Ecto neural progenitor cell (in vitro differentiated cells): ENCODE results near the gene MECR.
"Not testable (repeated sequence)": the region's sequence is repeated elsewhere in the genome, so short reads cannot be mapped to it uniquely, and the experiment has no call there.

ENCODE experiments used
- DNase-seq: peaks from one replicate; pipeline ENCODE4 v3.0.0-alpha.2; 2018; ENCODE audit warnings: low spot score

The MECR gene

DNA sequence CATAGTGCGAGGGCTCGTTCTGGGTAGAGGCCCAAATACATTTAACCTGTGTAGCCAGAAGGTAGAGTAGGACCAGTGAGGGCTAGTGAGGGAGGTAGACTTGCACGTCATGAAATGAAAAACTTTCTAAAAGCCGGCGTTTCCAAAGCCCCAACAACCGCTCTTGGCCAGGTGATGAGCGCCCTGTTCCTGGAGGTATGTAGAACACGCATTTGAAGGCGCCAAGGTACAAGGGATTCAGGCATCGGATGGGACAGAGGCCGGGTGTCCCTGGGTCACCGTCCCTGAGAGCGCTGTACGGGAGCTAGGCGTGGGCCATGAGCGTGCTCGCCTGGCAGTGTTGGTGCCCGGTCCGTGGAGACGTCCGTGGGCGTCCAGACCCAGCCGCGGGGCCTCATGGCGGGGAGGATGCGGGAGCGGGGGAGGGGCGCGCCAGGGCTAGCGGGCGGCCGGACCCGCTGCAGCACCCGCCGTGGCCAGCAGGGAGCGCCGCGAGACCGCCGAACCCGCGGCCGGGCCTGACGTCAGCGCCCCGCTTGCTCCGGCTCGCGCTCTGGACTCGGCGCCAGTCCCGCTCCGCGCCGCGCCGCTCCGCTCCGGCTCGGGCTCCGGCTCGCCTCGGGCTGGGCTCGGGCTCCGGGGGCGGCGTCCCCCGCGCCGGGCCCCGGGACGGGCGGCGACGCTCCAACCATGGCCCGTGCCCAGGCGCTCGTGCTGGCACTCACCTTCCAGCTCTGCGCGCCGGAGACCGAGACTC, 5.4 kb upstream of the MECR start, which contains the start of gene PTPRU:
Gene PTPRU (plus strand): TSS at position 568 of the 757 bp plus-strand sequence. CDS start 123 bp downstream, at position 691.
- DNase-seq: peak; percentile 93

DNA sequence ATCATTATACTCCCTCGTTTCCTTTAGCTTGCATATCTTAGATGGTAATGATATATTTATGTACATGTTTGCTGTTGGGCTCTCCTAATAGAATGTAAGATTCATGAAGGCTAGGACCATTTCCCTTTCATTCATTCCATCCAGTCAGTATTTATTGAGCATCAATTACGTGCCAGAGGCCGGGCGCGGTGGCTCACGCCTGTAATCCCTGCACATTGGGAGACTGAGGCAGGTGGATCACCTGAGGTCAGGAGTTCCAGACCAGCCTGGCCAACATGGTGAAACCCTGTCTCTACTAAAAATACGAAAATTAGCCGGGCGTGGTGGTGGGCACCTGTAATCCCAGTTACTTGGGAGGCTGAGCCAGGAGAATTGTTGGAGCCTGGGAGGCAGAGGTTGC, 4.1 kb upstream of the MECR start:
- not testable (repeated sequence) for DNase-seq

DNA sequence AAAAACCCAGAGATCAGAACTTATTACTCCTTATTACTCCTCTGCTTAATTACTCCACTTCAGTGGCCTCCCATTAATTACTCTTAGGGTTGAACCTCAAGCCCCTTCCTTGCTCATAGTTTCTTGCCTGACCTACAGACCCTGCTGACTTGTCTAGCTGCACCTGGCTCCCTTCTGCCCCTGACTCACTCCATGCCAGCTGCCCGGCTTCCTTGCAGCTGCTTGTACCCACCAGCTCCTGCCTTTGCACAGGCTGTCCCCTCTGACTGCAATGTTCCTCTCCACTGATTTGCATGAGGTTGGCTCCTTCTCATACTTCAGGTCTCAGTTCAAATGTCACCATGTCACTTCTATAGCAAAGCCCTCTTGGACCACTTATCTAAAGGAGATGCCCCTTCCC, 3.7 kb upstream of the MECR start:
- DNase-seq: no peak

DNA sequence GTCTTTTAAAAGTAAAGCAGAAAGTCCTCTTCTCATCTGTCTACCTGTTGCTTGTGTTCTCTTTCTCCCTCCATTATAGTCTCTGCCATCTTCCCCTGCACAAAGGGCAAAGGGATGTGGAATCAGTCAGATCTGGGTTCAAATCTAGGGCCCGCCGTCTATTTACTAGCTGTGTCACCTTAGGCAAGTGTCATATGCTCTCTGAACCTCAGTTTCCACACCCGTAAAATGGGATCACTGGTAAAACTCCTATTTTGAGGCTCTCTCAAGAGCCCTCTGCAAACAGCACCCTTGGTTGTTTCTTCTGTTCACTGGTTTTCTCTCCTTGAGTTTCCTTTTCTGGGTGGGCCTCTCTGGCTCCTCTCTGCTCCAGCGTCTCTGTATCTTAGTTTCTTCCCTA, 3.0 kb upstream of the MECR start:
- no peak for DNase-seq

DNA sequence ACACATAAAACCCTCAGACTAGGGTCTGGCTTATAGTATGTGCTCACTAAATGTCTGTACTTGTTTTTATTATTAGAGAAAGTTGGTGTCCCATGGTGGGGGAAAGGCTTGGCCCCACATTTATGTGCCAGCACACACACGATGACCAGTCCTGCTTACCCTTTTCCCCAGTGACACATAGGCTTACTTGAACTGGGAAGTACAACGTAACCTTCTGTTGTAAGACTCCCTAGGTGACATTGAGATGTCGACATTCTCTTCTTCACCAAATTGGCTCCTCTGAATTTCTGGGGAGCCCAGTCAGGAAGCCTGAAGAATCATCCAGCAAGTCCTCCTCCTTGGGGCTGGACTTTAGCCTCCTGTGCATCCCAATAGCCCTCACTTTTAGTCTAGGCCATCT, 1.7 kb upstream of the MECR start:
- DNase-seq: no peak

DNA sequence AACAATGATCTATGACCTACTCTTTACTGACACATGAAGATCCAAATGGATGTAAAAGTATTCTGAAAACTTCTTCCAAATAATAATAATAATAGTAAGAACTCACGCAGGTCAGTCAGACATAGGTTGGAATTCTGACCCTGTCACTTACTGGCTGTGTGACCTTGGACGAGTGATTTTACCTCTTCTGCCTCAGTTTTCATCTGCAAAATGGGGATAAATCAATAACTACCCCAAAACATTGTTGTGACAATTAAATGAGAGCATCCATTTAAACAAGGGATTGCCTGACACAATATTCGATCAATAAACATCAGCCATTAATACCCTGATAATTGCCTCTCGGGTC, 556 bp downstream of the MECR start:
- no peak for DNase-seq

DNA sequence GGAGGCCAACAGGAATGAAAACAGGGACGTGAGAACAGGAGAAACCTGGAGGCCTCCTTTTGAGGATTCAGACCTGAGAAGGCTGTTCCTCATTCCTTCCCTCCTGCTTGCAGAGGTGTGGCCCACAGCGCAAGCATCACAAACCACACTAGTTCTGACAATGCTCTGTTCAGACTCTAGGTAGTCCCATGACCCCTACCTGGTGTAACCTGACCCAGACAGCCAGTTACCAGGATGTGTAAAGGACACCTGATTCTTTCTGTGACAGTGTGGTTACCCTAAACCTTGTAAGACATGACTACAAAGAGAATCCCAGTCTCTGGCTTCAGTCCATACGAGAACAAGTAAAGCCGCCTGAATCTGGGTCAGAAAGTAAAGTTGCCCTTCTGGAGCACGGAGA, 3.2 kb downstream of the MECR start:
- no peak for DNase-seq

DNA sequence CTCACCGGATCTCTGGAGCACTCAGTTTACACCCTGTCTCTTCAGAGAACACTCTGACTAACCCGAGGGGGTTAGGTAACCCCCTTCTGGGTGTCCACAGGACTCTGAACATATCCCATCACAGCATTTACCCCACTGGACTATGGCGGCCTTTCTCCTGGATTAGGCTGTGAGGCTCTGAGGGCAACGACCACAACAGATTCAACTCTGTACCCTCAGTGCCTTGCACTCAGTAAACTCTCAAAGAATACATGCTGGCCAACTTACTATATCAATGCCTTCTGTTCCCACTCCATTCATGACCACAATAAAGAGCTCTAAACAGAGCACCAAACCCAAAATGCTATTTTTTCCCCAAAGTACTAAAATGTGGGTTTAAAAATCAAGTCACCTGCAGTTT, 5.4 kb downstream of the MECR start:
- no peak for DNase-seq

DNA sequence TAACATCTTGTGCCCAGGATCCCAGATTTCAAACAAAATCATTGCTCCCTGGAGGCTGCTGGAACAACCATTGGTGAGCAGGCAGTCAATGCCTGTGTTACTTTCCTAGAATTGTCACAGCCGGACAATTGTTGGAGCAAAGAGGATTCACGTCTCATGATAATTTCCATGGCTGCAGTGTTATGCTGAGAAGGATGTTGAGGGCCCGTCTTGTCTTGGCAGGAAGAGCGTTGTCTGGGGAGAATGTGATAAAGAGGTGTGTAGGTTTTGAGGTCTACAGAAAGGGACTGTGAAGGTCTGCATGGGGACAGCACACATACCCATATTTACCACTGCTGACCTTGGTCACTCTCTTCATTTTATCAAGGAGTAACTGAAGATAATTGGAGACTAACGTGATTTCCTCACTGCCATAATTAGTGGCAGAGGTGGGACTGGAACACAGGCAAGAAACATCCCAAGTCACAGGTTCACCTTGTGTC, 6.3 kb downstream of the MECR start:
- DNase-seq: no peak

DNA sequence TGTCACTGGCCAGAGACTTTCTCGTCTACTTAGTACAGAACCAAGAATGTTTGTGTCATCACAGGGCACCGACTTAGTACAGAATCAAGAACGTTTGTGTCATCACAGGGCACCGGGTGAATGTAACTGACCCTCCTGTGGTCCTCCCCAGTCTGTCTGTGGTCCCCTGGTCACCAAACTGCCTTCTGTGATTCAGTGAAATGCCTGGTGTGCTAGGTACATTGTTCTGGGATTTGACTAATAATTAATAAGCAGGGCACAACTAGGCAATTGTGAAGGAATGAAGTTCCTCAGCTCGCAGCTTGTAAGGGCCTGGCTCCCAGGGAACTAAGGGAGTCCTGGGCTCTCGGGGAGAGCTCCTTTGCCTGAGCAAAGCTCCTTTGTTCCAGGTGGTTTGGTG, 7.2 kb downstream of the MECR start:
- no peak for DNase-seq

DNA sequence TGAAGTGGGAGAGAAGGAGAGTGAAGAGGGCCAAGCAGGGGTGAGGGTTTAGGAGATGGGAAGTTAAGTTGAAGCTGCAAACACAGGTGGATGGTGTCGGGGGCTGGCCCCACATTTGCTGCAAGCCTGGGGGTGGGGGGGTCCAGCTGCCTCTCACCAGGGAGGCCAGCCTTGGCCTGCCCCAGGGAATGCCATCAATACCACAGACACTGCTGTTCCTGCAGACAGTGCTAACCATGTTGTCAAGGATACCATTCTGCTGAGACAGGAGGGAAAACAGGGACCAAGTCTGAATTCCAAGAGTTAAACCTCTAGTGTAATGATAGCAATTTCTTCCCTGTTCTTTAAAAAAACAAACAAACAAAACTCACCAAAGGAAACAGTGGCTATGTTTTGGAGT, 8.0 kb downstream of the MECR start:
- no peak for DNase-seq

DNA sequence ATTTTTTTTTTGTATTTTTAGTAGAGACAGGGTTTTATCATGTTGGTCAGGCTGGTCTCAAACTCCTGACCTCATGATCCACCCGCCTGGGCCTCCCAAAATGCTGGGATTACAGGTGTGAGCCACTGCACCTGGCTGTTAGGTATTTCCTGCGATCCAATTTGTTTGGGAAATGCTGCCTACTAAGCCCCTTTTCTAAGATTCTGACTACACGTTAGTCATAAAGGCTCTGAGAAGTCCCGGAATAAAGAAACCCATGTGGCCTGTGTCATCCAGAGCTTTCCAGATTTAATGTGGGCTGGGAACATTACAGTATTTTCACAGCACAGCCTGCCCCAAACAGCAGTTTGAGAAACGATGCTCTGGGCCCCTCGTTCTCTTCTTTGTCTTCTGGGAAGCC, 8.5 kb downstream of the MECR start:
- not testable (repeated sequence) for DNase-seq

DNA sequence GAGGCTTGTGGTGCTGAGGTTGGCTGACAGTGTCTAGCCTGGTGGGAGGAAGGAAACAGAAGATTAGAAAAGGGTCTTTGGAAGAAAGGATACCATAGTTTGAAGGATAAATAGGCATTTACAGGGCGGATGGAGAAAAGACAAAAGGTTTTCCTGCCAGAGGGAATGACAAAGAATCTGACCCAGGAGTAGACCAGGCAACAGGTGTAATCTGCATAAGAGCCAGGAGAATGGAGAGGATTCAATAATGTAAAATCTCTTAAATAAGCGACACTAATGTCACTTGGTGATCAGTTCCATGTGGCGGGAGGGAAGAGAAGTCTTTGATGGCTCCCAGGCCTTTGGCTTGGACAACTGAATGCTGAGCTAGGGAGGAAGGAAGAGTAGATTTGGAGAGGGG, 9.4 kb downstream of the MECR start:
- DNase-seq: no peak

DNA sequence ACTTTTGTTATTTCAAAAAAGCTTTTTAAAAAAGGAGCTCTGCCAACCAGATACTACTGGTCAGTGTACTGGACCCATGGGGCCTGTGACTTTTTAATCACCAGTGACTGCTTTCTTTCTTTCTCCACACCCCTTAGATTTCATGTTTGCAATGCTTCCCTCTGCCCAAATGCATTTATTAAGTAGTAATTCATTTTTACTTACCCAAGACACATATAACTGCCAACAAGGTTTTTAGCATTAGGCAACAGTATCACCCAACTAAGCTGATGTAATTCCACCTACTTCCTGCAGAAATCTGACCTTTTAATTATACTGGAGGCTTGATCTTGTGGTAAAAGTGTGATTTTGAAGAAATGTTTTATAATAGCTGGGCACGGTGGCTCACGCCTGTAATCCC, 12.5 kb downstream of the MECR start:
- DNase-seq: no peak

DNA sequence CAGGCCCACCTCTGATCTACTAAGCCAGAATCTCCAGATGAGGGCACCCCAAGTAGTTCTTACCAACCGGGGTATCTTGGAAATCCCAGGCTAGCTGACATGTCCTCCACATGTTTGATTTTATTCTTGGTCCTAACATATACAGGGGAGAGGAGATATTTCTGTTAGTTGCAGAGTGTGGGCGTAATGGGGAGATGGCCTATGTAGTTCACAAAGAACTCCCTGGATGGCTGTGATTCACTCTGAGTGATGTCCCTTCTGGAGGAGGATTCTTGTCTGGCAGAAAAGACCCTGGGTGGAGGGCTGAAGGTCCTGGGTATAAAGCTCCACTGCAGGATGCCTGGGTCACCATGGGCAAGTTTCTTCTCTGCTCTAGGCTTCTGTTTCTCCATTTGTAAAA, 13.1 kb downstream of the MECR start:
- DNase-seq: no peak

DNA sequence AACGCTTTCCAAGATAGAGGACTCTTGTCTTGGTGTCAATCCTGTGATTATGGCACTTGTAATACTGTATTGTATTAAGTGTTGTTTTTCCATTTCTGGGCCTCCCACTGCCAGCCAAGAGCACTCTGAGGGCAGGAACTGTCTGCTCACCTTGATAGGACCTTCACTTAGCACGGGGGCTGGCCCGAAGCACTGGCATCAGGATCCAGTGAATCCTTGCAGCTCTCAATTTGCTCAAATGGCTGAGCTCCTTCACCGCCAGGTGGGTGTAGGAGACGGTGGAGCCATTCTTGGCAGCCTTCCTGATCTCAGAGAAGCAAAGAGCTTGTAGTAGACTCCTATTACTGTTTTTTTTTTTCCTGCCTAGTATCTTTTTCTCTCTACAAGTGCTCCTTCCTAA, 17.7 kb downstream of the MECR start:
- no peak for DNase-seq

DNA sequence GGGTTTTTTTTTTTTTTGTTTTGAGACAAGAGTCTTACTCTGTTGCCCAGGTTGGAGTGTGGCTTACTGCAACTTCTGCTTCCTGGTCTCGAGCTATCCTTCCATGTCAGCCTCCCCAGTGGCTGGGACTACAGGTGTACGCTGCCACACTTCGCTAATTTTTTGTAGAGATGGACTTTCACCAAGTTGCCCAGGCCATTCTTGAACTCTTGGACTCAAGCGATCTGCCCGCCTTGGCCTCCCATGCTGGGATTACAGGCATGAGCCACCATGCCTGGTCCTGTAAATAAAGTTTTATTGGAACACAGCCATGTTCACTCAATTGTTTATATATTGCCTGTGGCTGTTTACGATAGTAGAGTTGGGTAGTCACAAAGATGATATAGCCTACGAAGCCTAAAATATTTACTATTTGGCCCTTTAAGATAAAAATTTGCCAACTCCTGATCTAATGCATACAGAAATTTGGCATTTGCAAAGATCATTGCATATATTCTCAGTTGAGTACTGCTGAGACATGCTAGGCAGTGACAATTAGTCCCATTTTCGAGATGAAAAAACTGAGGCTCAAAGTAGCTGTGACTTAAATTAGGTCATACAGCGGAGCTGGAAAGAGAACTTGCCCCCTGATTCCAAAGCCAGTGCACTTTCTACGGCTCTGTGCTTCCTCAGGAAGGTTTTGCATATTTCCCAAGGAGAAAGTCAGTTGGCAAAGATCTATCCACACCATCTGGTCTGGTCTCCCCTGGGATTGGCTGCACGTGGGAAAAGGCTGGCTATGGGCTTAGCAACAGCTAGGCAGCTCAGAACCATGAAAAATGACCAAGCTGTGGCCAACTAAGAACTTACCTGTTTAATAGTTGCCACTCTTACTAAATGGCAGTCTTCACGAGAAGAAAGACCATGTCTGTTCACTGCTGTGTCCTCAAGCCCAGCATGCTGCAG, 19.4 kb downstream of the MECR start:
- no peak for DNase-seq

DNA sequence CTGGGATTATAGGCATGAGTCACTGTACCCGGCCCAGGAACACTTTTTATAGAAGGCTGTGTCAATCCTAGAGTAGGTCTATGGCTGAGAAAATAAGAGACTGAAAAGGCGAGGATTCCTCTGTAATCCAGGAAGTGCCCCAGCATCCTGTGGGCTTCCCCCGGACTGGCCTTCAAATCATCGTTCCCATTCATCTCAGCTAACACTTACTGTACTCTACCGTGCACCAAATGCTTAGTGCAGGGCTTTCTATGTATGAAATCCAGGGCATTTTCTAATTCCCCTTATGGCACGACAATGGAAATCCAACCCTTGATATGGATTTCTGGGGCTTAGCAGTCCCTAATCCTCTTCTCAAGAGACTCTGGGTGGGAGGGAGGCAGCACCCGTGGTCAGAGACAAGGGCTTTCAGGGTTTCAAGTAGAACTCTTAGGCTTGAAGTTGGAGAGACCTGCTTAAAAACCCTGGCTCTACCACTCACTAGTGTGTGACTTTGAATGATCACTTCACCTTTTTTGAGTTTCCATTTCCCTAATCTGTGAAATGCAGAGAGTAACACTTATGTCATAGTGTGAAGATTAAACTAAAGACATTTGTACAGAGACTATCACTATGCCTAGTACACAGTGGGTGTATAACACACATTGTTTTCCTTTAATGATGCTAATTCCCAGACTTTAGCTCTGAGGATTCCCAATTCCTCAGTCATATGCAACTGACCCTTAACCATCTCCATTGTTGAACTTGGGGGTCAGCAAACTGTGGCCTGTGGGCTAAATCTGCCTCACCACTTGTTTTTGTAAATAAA, 20.3 kb downstream of the MECR start:
- DNase-seq: no peak

DNA sequence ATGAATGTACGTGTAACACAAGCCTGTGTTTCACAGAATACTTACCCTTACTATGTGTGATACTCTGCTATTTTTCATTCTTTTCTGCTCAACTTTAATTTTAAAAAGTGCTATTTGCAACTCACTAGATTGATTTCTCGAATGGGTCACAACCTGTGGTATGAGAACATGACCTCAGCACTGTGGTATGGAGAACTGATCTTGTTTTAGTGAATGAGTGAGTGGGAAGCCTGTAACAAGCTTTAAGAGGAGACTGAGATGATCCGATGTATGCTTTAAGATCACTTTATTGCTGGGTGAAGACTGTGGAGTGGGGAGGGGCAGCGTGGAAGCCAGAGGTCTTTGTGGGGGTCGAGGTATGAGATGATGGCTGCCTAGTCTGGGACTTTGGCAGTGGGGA, 21.6 kb downstream of the MECR start:
- DNase-seq: no peak

DNA sequence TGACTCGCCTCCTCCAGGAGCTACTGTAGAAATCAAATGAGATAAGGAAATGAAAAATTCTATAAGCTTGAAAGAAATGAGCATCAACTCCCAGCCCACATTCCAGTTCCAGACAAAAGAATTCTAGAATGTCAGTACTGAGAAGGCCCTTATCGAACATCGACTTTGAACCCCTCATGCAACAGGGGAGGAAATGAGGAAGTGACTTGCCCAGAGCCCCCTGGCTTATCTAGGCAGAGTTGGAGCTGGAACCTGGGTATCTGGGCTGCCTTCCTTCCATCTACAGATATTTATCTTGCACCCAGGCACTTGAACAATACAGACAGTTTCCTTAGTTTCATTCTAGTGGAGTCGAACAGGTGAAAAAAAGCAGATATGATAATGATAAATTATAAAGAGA, 22.3 kb downstream of the MECR start:
- no peak for DNase-seq

DNA sequence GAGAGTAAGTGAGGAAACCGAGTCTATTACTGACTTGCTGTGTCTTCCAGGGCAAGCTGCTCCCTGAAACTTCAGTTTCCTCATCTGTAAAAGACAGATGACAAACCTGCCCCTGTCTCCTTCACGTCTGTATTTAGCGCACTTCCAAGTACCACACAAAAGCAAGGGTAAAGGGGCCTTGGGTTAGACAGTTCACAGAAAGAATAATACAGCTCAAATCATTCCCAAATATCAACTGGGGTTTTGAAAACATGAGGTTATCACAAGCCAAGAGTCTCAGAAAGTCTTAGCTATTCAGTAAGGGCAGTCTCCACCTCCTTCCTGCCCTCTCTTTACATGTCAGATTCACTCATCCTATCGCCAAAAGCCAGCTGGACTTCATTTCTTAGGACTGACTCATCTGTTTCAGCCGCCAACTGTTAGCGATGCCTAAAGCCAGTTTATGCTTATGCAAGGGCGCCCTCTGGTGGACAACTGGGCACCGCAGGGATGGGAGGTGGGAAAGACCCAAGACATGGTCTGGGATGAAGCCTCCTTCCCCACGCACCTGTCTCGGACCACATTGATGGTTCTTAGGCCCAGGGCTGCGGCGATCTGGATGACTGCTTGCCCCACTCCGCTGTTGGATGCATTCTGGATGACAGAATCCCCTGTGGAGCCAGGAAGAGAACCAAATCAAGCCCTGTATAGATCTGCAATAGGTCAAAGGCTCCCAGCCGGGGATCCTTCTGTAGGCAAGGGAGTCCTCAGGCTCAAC, 28.0 kb downstream of the MECR start:
- DNase-seq: peak; percentile 93

DNA sequence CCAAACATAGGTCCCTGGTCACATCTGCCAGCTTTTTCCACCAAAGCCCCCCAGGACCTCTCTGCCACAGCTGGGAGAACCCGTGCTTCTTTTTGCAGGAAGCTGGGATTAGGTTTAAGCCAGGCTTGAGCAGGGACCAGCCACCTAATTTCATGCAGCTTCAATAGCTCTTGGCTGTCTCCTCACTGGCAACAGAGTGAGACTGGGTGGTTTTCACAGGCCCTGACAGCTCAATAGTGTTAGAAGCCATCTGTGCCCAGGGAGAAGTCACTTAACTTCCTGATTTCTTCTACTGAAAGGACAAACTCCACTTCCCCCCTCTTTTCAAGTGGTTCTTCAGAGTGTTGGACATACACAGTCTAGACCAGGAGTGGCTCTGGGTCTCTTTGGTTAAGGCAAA, 28.7 kb downstream of the MECR start:
- DNase-seq: no peak
